Lung (tissue), 12 donors: Measurements from ENCODE around the gene FSCN2. TPM values are rescaled to one million over a fixed set of nuclear protein-coding genes. Genes with fewer than 3 reads are reported as not detected.

Experiments
- ATAC-seq: fragments of 200-7000 bp; cut with Tn5 transposase; one replicate; pipeline ENCODE4 v1.9.1; 2020; ENCODE audit warnings: moderate number of reproducible peaks; ENCODE audit not compliant: insufficient read depth, low FRiP score
- DNase-seq, 3 donors: peaks; one replicate each; pipeline ENCODE4 v3.0.0-alpha.2; 2013 to 2017
- H3K27ac ChIP-seq, 2 donors: one replicate each; pipeline ENCODE4 v1.5.1; 2013; ENCODE audit warnings: mild to moderate bottlenecking in 2 of 2, moderate library complexity in 2 of 2, control low read depth in 1 of 2, inconsistent platforms in 1 of 2, low read depth in 1 of 2, low read length in 1 of 2
- H3K27me3 ChIP-seq, 3 donors: one replicate each; pipeline ENCODE4 v1.5.1; 2013; ENCODE audit warnings: low read length in 2 of 3; ENCODE audit not compliant: control insufficient read depth in 3 of 3, insufficient read depth in 3 of 3
- H3K36me3 ChIP-seq, 4 donors: one replicate each; pipeline ENCODE4 v1.5.1; 2013; ENCODE audit warnings: low read length in 4 of 4, mild to moderate bottlenecking in 1 of 4, moderate library complexity in 1 of 4; ENCODE audit not compliant: control insufficient read depth in 4 of 4, insufficient read depth in 4 of 4
- H3K4me1 ChIP-seq, 5 donors: one replicate each; pipeline ENCODE4 v1.5.1; 2013; ENCODE audit warnings: low read length in 5 of 5, mild to moderate bottlenecking in 2 of 5, moderate library complexity in 1 of 5; ENCODE audit not compliant: control insufficient read depth in 5 of 5, insufficient read depth in 5 of 5
- H3K4me3 ChIP-seq: one replicate; pipeline ENCODE4 v1.5.1; 2013; ENCODE audit warnings: mild to moderate bottlenecking, control low read depth, moderate library complexity
- H3K9ac ChIP-seq, 2 donors: one replicate each; pipeline ENCODE4 v1.5.1; 2013; ENCODE audit warnings: low read length in 2 of 2, control low read depth in 1 of 2; ENCODE audit not compliant: insufficient read depth in 1 of 2
- H3K9me3 ChIP-seq, 4 donors: one replicate each; pipeline ENCODE4 v1.5.1; 2013; ENCODE audit warnings: low read length in 3 of 4, mild to moderate bottlenecking in 1 of 4, moderate library complexity in 1 of 4; ENCODE audit not compliant: control insufficient read depth in 4 of 4, insufficient read depth in 3 of 4
- WGBS, 2 donors: extraction: QIAGEN DNeasy Blood & Tissue Kit; methylation state at CpG; one replicate each; pipeline ENCODE4 v1.1.7; 2013; 5-methylcytosine and 5-hydroxymethylcytosine counted together
- polyA plus RNA-seq, 2 donors: library from polyadenylated mRNA; stranded (reverse); fragments of 200-250 nt; gene quantifications; one replicate each; pipeline ENCODE4 v1.2.1, GENCODE V29; 2013
- total RNA-seq, 2 donors: library from RNA; depleted of rRNA in 1 of 2; stranded (reverse); fragments of >200 nt in 1 of 2; gene quantifications; one replicate each; pipeline ENCODE4 v1.2.1, GENCODE V29; 2014 to 2021
- TF ChIP-seq, protein P1 (sequence below): IDR thresholded peaks from 2 replicates; pipeline ENCODE4 v1.5.1; 2012; ENCODE audit warnings: mild to moderate bottlenecking; ENCODE audit errors: control extremely low read depth, extremely low read depth
- donor health status: control.
- donor health status: control.
- donor health status: Bipolar disorder and iron deficiency.
- donor health status: healthy.
- donor health status: DM: yes; HTN: yes; CAD: no.

Gene FSCN2
- total and polyA plus RNA-seq, 4 donors = 0.46 to 3.9 (median 1.9) TPM

DNA sequence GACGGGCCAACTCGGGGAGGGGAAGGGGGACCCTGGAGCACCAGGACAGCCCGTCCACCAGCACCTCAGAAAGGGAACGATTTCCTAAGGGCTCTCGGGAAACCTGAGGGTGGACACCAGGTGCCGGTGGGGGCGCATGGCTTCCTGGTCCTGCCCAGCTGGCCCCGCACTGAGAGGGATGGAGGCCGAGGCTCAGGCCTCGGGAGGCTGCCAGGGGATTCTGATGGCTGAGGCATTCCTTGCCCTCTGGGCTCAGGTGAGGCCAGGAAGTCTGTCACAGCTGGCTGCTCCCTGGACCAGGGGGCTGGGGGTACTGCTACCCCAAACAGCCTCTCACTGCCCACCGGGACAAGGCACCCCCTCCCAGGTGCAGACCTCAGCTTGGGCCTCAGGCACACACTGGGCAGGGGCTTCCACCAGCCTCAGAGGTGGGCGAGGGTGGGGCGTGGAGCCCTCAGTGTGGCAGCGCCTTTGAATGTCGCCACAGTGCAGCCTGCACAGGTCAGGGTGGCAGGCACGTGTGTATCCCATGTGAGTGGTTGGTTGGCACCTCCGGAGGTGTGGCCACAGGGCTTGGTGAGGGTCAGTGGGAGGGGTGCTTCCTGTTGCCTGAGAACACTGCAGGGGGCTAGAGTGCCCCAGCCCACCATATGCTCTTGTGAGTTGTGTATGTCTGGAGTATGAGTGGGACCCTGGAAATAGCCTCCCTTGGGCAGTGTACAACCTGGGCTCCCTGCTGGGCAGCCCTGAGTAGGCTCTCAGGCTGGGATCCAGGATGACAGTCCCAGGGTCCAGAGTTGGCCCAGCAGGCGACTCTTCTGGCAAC is 3.9 kb upstream of the FSCN2 start:
- no peak for DNase-seq
- H3K27ac ChIP-seq = no peak overlapping the region
- peaks cover 0 to 24% (median 3%) of the 10 kb centered on the region in 5 donors for H3K4me1 ChIP-seq
- no peak for ATAC-seq
- WGBS, 2 donors = 78 to 83% methylated on average over 18 of the region's 18 CpGs
- H3K4me3 ChIP-seq = no peak overlapping the region
- TF ChIP-seq, protein P1, sequence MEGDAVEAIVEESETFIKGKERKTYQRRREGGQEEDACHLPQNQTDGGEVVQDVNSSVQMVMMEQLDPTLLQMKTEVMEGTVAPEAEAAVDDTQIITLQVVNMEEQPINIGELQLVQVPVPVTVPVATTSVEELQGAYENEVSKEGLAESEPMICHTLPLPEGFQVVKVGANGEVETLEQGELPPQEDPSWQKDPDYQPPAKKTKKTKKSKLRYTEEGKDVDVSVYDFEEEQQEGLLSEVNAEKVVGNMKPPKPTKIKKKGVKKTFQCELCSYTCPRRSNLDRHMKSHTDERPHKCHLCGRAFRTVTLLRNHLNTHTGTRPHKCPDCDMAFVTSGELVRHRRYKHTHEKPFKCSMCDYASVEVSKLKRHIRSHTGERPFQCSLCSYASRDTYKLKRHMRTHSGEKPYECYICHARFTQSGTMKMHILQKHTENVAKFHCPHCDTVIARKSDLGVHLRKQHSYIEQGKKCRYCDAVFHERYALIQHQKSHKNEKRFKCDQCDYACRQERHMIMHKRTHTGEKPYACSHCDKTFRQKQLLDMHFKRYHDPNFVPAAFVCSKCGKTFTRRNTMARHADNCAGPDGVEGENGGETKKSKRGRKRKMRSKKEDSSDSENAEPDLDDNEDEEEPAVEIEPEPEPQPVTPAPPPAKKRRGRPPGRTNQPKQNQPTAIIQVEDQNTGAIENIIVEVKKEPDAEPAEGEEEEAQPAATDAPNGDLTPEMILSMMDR = no peak
- no peaks in the 10 kb centered on the region for H3K36me3 ChIP-seq
- H3K9ac ChIP-seq = no peak overlapping the region
- H3K27me3 ChIP-seq = peaks cover 0 to 23% (median 21%) of the 10 kb centered on the region in 3 donors
- H3K9me3 ChIP-seq = peaks cover 0 to 2% (median 0%) of the 10 kb centered on the region in 4 donors

DNA sequence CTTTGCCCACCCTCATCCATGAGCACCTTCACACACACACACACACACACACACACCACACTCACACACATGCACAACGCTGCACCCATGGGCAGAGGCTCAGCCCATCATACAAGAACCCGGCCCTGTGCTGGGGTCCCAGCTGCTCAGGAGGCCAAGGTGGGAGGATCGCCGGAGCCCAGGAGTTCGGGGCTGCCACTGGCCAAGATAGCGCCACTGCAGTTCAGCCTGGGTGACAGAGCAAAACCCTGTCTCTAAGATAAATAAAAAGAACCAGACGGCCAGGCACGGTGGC is 3.4 kb upstream of the FSCN2 start:
- Histone ChIP-seq H3K27ac (no peak overlapping the region), H3K36me3 (no peaks in the 10 kb centered on the region), H3K4me1 (peaks cover 0 to 18% (median 0%) of the 10 kb centered on the region in 5 donors), H3K9ac (no peak overlapping the region), H3K9me3 (peaks cover 0 to 2% (median 0%) of the 10 kb centered on the region in 4 donors), H3K4me3 (no peak overlapping the region), H3K27me3 (peaks cover 0 to 23% (median 18%) of the 10 kb centered on the region in 3 donors)
- 75 to 89% methylated on average over 8 of the region's 8 CpGs for WGBS, 2 donors
- ATAC-seq (no peak), DNase-seq (no peak)
- TF ChIP-seq, protein P1 = no peak

GRCh38 chr17:81526662-81527571 is 1.3 kb upstream of the FSCN2 start:
- no peak overlapping the region for H3K27ac ChIP-seq
- no peak overlapping the region for H3K9ac ChIP-seq
- H3K36me3 ChIP-seq = no peaks in the 10 kb centered on the region
- TF ChIP-seq, protein P1 = no peak
- ATAC-seq = no peak
- peaks cover 0 to 15% (median 0%) of the 10 kb centered on the region in 5 donors for H3K4me1 ChIP-seq
- peaks cover 0 to 2% (median 0%) of the 10 kb centered on the region in 4 donors for H3K9me3 ChIP-seq
- H3K4me3 ChIP-seq = no peak overlapping the region
- H3K27me3 ChIP-seq = peaks cover 0 to 18% (median 8%) of the 10 kb centered on the region in 3 donors
- WGBS, 2 donors = 84 to 91% methylated on average over 21 of the region's 21 CpGs
- DNase-seq = no peak
